Activated B cell treated with CpG ODN at 0.5 μM for 24 hours (primary cell): Measurements from ENCODE around the gene SCN1B. TPM values are rescaled to one million over a fixed set of nuclear protein-coding genes. Genes with fewer than 3 reads are reported as not detected.

ENCODE experiments used
- total RNA-seq: library from RNA; stranded (reverse); gene quantifications from 2 replicates; pipeline ENCODE4 v1.2.3, GENCODE V29; 2022

SCN1B gene
- total RNA-seq, 1 donor from 2014 or later: 0.47 TPM

Other genes with a start within 250 kb of the SCN1B start
- 2.7 and 4.0 TPM in 2 replicates for gene ZNF30, start 103.6 kb upstream of the SCN1B start, total RNA-seq
- 4.8 and 4.9 TPM in 2 replicates for gene ZNF792, start 66.2 kb upstream of the SCN1B start, total RNA-seq
- gene GRAMD1A, start 30.1 kb upstream of the SCN1B start, total RNA-seq: 52.9 and 54.4 TPM in 2 replicates
- gene HPN, start 11.3 kb downstream of the SCN1B start, total RNA-seq: not detected in 2 replicates
- not detected in 2 replicates for gene FXYD3, start 85.4 kb downstream of the SCN1B start, total RNA-seq
- not detected in 2 replicates for gene LGI4, start 104.6 kb downstream of the SCN1B start, total RNA-seq
- 1.1 TPM in 2 replicates for gene FXYD1, start 108.4 kb downstream of the SCN1B start, total RNA-seq
- 2.2 and 3.0 TPM in 2 replicates for gene FXYD7, start 112.8 kb downstream of the SCN1B start, total RNA-seq
- gene FXYD5, start 124.3 kb downstream of the SCN1B start, total RNA-seq: 103 and 125 TPM in 2 replicates
- not detected in 2 replicates for gene FAM187B, start 198.3 kb downstream of the SCN1B start, total RNA-seq
- gene LSR, start 218.5 kb downstream of the SCN1B start, total RNA-seq: 16.4 and 18.0 TPM in 2 replicates
- gene USF2, start 238.5 kb downstream of the SCN1B start, total RNA-seq: 233 and 236 TPM in 2 replicates